Mucosa of descending colon (tissue), 3 donors: ENCODE results near the gene MEAF6. TPM values are rescaled to one million over a fixed set of nuclear protein-coding genes. Genes with fewer than 3 reads are reported as not detected.
"Not testable (repeated sequence)": the region's sequence is repeated elsewhere in the genome, so short reads cannot be mapped to it uniquely, and the experiment has no call there.

Experiments
- ATAC-seq: fragments of 200-7000 bp; cut with Tn5 transposase; one replicate; pipeline ENCODE4 v1.9.1; 2020; ENCODE audit warnings: mild to moderate bottlenecking, moderate library complexity
- DNase-seq, 3 donors: peaks; one replicate each; pipeline ENCODE4 v3.0.0-alpha.2; 2020
- H3K36me3 ChIP-seq: fragments of 200-600 bp; one replicate; pipeline ENCODE4 v1.8.0; 2021; ENCODE audit warnings: low read depth, mild to moderate bottlenecking
- H3K4me1 ChIP-seq: fragments of 200-600 bp; one replicate; pipeline ENCODE4 v1.8.0; 2021; ENCODE audit warnings: low read depth, mild to moderate bottlenecking
- H3K4me3 ChIP-seq: fragments of 200-600 bp; one replicate; pipeline ENCODE4 v1.8.0; 2021; ENCODE audit warnings: mild to moderate bottlenecking
- H3K9me3 ChIP-seq: fragments of 200-600 bp; one replicate; pipeline ENCODE4 v1.8.0; 2021; ENCODE audit warnings: mild to moderate bottlenecking
- CTCF ChIP-seq: fragments of 200-600 bp; IDR thresholded peaks from one replicate; pipeline ENCODE4 v1.8.0; 2022; ENCODE audit warnings: antibody characterized with exemption, mild to moderate bottlenecking
- intact Hi-C, 2 donors: fragments of 100-400 bp; cut with DNase I in 1 of 2; cut with micrococcal nuclease in 1 of 2; formaldehyde crosslinking; loops; one replicate each; pipeline versions ENCODE4 v1.11.0 to v1.11.1; 2022; cut with DNase I, micrococcal nuclease
- total RNA-seq, 3 donors: library from RNA; stranded (reverse); fragmentation: NEBNext Ultra II Directional in 2 of 3; extraction: Animal tissue kit (Norgen Biotek cat#: 25700) in 2 of 3; gene quantifications; one replicate each; pipeline versions ENCODE4 v1.2.1 to v1.2.4, GENCODE V29; 2021 to 2023
- donor health status: DM: no; HTN: no; CAD: no; lungs with moderate emphysema.
- donor health status: DM: no; HTN: no; CAD: no.
- donor health status: DM: no; HTN: yes; CAD: no.

Gene MEAF6
- total RNA-seq, 3 donors from 2014 or later: 30.2 to 59.5 (median 35.4) TPM

- H3K9me3 ChIP-seq: no peaks in the 10 kb centered on the region
- no peak for ATAC-seq
- H3K36me3 ChIP-seq: no peaks in the 10 kb centered on the region
- peaks cover 6% of the 10 kb centered on the region for H3K4me1 ChIP-seq
- no peak for TF ChIP-seq CTCF
- H3K4me3 ChIP-seq: no peak overlapping the region
- intact Hi-C loops: no loop called here
- no peak for DNase-seq
Observed at GRCh38 chr1:37517569-37517968, 3.0 kb upstream of the MEAF6 start.

- H3K36me3 ChIP-seq: no peaks in the 10 kb centered on the region
- intact Hi-C loops: no loop called here
Observed at GRCh38 chr1:37515185-37516034, 844 bp upstream of the MEAF6 start.

GRCh38 chr1:37513795-37514349, 694 bp downstream of the MEAF6 start:
- Histone ChIP-seq H3K4me3 (peak overlapping the region; percentile 57), H3K4me1 (peaks cover 6% of the 10 kb centered on the region), H3K9me3 (no peaks in the 10 kb centered on the region), H3K36me3 (no peaks in the 10 kb centered on the region)
- intact Hi-C loops: no loop called here
- DNase-seq (peak; percentile 14 to 62 (median 45)), ATAC-seq (peak; percentile 8)
- no peak for TF ChIP-seq CTCF

More at GRCh38 chr1:37515185-37516034, 844 bp upstream of the MEAF6 start:
- Histone ChIP-seq H3K4me3 (peak overlapping the region; percentile 57), H3K9me3 (no peaks in the 10 kb centered on the region), H3K4me1 (peaks cover 6% of the 10 kb centered on the region)
- no peak for ATAC-seq
- DNase-seq: peak in 1 of 3 donors; percentile 4
- no peak for TF ChIP-seq CTCF

GRCh38 chr1:37509181-37509580, 5.4 kb downstream of the MEAF6 start:
- TF ChIP-seq CTCF: no peak
- Histone ChIP-seq H3K4me3 (no peak overlapping the region), H3K36me3 (no peaks in the 10 kb centered on the region), H3K4me1 (peaks cover 6% of the 10 kb centered on the region), H3K9me3 (no peaks in the 10 kb centered on the region)
- no peak for ATAC-seq
- intact Hi-C loops: no loop called here
- DNase-seq: no peak

- no peaks in the 10 kb centered on the region for H3K36me3 ChIP-seq
- no peak for TF ChIP-seq CTCF
Observed at GRCh38 chr1:37506740-37507139, 7.8 kb downstream of the MEAF6 start.

GRCh38 chr1:37502791-37503190, 11.8 kb downstream of the MEAF6 start:
- intact Hi-C loops, H3K9me3 ChIP-seq, H3K36me3 ChIP-seq, H3K4me1 ChIP-seq, ATAC-seq, DNase-seq, H3K4me3 ChIP-seq: not testable (repeated sequence)

More at GRCh38 chr1:37506740-37507139, 7.8 kb downstream of the MEAF6 start:
- no peaks in the 10 kb centered on the region for H3K9me3 ChIP-seq
- no peaks in the 10 kb centered on the region for H3K4me1 ChIP-seq
- intact Hi-C loops: no loop called here
- ATAC-seq: no peak
- no peak for DNase-seq
- no peak overlapping the region for H3K4me3 ChIP-seq
